ENCODE data around the gene ERG28. TPM values are rescaled to one million over a fixed set of nuclear protein-coding genes. Genes with fewer than 3 reads are reported as not detected.

Gene ERG28
- total RNA-seq, 1 experiment from 2014 or later: 18.4 TPM

DNA sequence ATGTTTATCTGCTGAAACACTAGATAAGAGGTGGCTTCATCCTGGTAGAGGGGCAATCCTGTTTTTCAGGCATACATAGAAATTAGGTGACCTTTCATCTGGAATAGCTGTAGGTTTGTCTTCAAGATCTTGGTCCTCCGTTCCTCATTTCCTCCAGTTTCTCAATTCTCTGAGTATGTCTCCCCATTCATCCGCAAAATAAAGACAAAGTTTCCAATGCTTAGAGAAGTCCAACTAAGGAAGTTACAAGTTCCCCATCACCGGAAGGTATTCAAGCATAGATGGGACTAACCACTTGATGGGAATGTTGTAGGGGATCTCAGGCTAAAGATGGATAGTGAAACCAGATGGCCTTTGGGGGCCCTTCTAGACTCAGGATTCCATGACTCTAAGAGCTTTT, 34.3 kb downstream of the ERG28 start (continued):
- TF ChIP-seq ELF1 (IDR thresholded peaks at IDR 0.05; ENCODE audit: borderline replicate concordance, low read depth): no peak
- no peak for TF ChIP-seq ZFX (IDR thresholded peaks at IDR 0.05)
- no peak for TF ChIP-seq SRF (IDR thresholded peaks at IDR 0.05; ENCODE audit: low read depth)

DNA sequence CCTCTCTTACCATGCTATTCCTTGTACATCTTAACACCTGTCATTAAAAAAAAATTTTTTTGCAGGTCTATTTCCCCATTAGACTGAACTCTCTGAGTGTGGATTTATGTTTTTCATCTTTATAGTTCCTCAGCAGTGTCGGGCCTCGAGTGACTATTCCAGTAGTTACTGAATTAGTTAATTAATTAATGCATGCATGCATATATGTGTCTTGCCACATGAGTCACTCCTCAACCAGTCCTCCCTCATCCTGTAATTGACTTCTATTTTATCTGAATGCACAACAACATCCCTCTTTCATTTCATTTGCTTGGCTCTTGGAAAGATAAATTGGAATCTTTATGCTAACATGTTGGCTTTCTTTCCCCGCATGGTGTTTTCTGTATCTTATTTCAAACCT, 35.6 kb downstream of the ERG28 start:
- no peak for DNase-seq (ENCODE audit: low read depth, low spot score)
- no peaks in the 10 kb centered on the region for H3K4me1 ChIP-seq (ENCODE audit: control insufficient read depth in 1 of 2, insufficient read depth in 2 of 2, low read length in 2 of 2)
- no peaks in the 10 kb centered on the region for H3K9me2 ChIP-seq (ENCODE audit: insufficient read depth)
- H3K4me2 ChIP-seq (ENCODE audit: low read length): no peak overlapping the region
- no peaks in the 10 kb centered on the region for H4K20me1 ChIP-seq (ENCODE audit: insufficient read depth)
- CTCF ChIA-PET: no interaction called here
- no peak overlapping the region for H3K4me3 ChIP-seq (replicated peaks in 1 of 2; ENCODE audit: low read depth in 1 of 2, low read length in 2 of 2)
- H3K36me3 ChIP-seq (ENCODE audit: control insufficient read depth in 1 of 2, insufficient read depth in 2 of 2, low read length in 2 of 2): no peaks in the 10 kb centered on the region
- BruUV-seq (replicated peaks): no TSS peak
- no peak overlapping the region for H2AFZ ChIP-seq (ENCODE audit: low read depth, low read length, poor library complexity, severe bottlenecking)
- no peak for ATAC-seq
- no peaks in the 10 kb centered on the region for H3K79me2 ChIP-seq (ENCODE audit: insufficient read depth, low read length)
- RAD21 ChIA-PET (ENCODE audit: low non-redundant PET in 1 of 2, low total read pairs in 2 of 2, uncharacterized antibody in 2 of 2, unreplicated experiment in 2 of 2): no interaction called here
- no peaks in the 10 kb centered on the region for H3K27me3 ChIP-seq (ENCODE audit: insufficient read depth, low read length)
- intact Hi-C loops (cut with micrococcal nuclease): no loop called here
- no peak overlapping the region for H3K9ac ChIP-seq (ENCODE audit: low read length)
- TF ChIP-seq ZFX (IDR thresholded peaks at IDR 0.05) (no peak), TCF7L2 (IDR thresholded peaks at IDR 0.05; ENCODE audit: borderline replicate concordance, extremely low read depth, insufficient read depth, insufficient read length) (no peak), CBX3 (IDR thresholded peaks at IDR 0.05; ENCODE audit: low read depth) (no peak), JUND (IDR thresholded peaks at IDR 0.05) (no peak), ZNF274 (IDR thresholded peaks at IDR 0.05; ENCODE audit: low read depth, low read length) (no peak), EZH2 (IDR thresholded peaks at IDR 0.05) (no peak), SP1 (IDR thresholded peaks at IDR 0.05; ENCODE audit: low read depth) (no peak), SRF (IDR thresholded peaks at IDR 0.05; ENCODE audit: low read depth) (no peak), SIN3A (IDR thresholded peaks at IDR 0.05; ENCODE audit: low read depth) (no peak), POLR2AphosphoS5 (IDR thresholded peaks at IDR 0.05; ENCODE audit: low read depth, low read length) (no peak), CTCF (IDR thresholded peaks at IDR 0.05 in 2 of 3, conservative IDR thresholded peaks at IDR 0.05 in 1 of 3; ENCODE audit: borderline replicate concordance in 1 of 3, insufficient read depth in 1 of 3, low read depth in 2 of 3, low read length in 2 of 3) (no peak), POLR2A (IDR thresholded peaks at IDR 0.05; ENCODE audit: borderline replicate concordance, extremely low read depth, insufficient read depth, insufficient read length) (no peak), ELF1 (IDR thresholded peaks at IDR 0.05; ENCODE audit: borderline replicate concordance, low read depth) (no peak), FOSL1 (IDR thresholded peaks at IDR 0.05; ENCODE audit: low read depth) (no peak)
- TF ChIP-seq, protein P1, sequence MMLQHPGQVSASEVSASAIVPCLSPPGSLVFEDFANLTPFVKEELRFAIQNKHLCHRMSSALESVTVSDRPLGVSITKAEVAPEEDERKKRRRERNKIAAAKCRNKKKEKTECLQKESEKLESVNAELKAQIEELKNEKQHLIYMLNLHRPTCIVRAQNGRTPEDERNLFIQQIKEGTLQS (IDR thresholded peaks at IDR 0.05): no peak
- TF ChIP-seq, protein P2, sequence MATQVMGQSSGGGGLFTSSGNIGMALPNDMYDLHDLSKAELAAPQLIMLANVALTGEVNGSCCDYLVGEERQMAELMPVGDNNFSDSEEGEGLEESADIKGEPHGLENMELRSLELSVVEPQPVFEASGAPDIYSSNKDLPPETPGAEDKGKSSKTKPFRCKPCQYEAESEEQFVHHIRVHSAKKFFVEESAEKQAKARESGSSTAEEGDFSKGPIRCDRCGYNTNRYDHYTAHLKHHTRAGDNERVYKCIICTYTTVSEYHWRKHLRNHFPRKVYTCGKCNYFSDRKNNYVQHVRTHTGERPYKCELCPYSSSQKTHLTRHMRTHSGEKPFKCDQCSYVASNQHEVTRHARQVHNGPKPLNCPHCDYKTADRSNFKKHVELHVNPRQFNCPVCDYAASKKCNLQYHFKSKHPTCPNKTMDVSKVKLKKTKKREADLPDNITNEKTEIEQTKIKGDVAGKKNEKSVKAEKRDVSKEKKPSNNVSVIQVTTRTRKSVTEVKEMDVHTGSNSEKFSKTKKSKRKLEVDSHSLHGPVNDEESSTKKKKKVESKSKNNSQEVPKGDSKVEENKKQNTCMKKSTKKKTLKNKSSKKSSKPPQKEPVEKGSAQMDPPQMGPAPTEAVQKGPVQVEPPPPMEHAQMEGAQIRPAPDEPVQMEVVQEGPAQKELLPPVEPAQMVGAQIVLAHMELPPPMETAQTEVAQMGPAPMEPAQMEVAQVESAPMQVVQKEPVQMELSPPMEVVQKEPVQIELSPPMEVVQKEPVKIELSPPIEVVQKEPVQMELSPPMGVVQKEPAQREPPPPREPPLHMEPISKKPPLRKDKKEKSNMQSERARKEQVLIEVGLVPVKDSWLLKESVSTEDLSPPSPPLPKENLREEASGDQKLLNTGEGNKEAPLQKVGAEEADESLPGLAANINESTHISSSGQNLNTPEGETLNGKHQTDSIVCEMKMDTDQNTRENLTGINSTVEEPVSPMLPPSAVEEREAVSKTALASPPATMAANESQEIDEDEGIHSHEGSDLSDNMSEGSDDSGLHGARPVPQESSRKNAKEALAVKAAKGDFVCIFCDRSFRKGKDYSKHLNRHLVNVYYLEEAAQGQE (IDR thresholded peaks at IDR 0.05; ENCODE audit: low read depth): no peak
- TF ChIP-seq, protein P3, sequence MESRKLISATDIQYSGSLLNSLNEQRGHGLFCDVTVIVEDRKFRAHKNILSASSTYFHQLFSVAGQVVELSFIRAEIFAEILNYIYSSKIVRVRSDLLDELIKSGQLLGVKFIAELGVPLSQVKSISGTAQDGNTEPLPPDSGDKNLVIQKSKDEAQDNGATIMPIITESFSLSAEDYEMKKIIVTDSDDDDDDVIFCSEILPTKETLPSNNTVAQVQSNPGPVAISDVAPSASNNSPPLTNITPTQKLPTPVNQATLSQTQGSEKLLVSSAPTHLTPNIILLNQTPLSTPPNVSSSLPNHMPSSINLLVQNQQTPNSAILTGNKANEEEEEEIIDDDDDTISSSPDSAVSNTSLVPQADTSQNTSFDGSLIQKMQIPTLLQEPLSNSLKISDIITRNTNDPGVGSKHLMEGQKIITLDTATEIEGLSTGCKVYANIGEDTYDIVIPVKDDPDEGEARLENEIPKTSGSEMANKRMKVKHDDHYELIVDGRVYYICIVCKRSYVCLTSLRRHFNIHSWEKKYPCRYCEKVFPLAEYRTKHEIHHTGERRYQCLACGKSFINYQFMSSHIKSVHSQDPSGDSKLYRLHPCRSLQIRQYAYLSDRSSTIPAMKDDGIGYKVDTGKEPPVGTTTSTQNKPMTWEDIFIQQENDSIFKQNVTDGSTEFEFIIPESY (IDR thresholded peaks at IDR 0.05; ENCODE audit: extremely low read depth, insufficient replicate concordance, low read length): no peak
- no peaks in the 10 kb centered on the region for H3K9me3 ChIP-seq (ENCODE audit: control insufficient read depth in 1 of 2, insufficient read depth in 1 of 2, low read depth in 1 of 2, low read length in 2 of 2)
- POLR2A ChIA-PET: no interaction called here
- H3K27ac ChIP-seq (ENCODE audit: low read depth, low read length): no peak overlapping the region
